ENCODE measurements around the gene CADPS2.

Gene CADPS2

GRCh38 chr7:122305475-122306319, 580.6 kb downstream of the CADPS2 start:
- no peaks in the 10 kb centered on the region for H3K36me3 Mint-ChIP-seq (ENCODE audit: insufficient read depth)
- H3K27ac Mint-ChIP-seq, result no peak overlapping the region
- ATAC-seq (replicated peaks) (no peak), DNase-seq (no peak)
- peaks cover 50 to 84% of the 10 kb centered on the region in 2 donors for H3K27me3 Mint-ChIP-seq
- H3K9me3 Mint-ChIP-seq, result no peaks in the 10 kb centered on the region
- no peak overlapping the region for H3K4me3 Mint-ChIP-seq
- no peaks in the 10 kb centered on the region for H3K4me1 Mint-ChIP-seq (ENCODE audit: low read depth in 2 of 2)

GRCh38 chr7:122304996-122305421, 581.3 kb downstream of the CADPS2 start:
- DNase-seq (no peak), ATAC-seq (replicated peaks) (no peak)
- Mint-ChIP-seq H3K4me1 (ENCODE audit: low read depth in 2 of 2) (no peaks in the 10 kb centered on the region), H3K27ac (no peak overlapping the region), H3K36me3 (ENCODE audit: insufficient read depth) (no peaks in the 10 kb centered on the region), H3K4me3 (no peak overlapping the region), H3K27me3 (peaks cover 57 to 88% of the 10 kb centered on the region in 2 donors), H3K9me3 (no peaks in the 10 kb centered on the region)

DNA sequence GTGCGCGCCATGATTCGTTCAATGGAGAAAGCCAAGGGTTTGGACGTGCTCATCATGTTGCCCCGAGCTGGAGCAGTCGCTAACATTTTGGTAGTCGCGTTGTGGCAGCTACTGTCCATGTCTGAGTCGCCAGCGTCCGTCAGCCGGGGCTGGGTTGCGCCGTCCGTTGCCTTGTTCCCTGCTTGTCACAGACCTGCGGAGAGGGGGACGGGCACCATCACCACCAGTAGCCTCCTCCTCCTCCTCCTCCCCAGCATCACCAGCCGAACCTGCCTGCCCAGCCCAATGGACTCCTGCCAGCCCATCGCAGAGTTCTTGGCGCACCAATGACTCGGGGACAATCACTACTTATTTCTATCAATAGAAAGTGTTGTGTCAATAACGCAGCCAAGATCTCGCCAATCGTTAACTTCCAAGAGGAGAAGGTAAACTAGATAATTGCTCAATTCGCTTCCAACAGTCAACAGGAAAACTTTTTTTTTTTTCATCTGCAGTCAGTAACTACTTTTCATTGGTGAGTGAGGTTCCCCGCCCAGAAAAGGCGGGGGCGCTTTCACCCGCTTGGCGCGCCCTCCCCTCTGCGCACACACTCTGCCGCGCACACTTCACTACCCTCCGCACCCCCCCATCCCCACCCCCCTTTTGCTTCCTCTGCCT, 581.8 kb downstream of the CADPS2 start, which contains the start of gene FEZF1:
Gene FEZF1, minus strand, starts transcription at position 432 of the 657 bp plus-strand sequence. Its CDS starts 313 bp downstream, at position 119.
- Mint-ChIP-seq H3K36me3 (ENCODE audit: insufficient read depth) (no peaks in the 10 kb centered on the region), H3K27ac (no peak within 1 kb of the TSS), H3K4me1 (ENCODE audit: low read depth in 2 of 2) (no peaks in the 10 kb centered on the region), H3K9me3 (no peaks in the 10 kb centered on the region), H3K27me3 (peaks cover 63 to 88% of the 10 kb centered on the region in 2 donors), H3K4me3 (no peak within 1 kb of the TSS)
- DNase-seq (no peak), ATAC-seq (replicated peaks) (no peak)

DNA sequence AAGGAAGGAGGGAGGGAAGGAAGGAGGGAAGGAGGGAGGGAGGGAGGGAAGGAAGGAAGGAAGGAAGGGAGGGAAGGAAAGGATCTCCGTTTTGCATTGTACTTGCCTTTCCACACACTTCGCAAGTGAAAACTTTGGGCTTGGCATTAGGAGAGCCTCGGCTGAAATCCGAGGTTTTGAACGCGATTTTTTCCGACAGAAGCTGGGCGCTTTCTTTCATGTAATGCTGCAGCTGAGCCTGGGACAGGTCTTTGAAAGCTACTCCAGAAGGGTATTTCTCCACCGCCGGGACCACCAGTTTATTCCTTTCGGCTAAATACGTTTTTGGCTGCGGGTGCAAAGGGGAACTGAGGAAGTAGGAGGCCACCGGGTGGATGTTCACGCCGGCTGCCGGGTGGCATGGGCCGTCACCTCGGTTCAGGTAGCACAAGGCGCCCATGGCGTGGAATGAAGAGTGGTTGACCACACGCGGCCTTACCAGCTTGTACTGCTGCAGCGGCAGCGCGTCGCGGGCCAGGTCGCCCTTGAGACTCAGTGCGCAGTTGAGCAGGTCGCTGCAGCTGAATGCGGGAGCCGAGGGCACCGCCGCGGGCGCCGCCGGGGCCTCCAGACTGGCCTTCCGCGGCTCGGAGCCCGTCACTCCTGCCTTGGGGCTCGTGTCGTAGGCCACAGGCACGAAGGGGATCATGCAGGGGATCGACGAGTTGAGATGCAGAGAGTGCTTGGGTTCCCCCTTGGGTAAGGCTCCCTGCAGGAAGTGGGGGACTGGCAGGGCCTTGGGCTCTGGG, 582.5 kb downstream of the CADPS2 start:
- no peak overlapping the region for H3K4me3 Mint-ChIP-seq
- DNase-seq, result no peak
- no peaks in the 10 kb centered on the region for H3K9me3 Mint-ChIP-seq
- no peak overlapping the region for H3K27ac Mint-ChIP-seq
- no peaks in the 10 kb centered on the region for H3K36me3 Mint-ChIP-seq (ENCODE audit: insufficient read depth)
- ATAC-seq (replicated peaks), result no peak
- H3K27me3 Mint-ChIP-seq, result peaks cover 66 to 88% of the 10 kb centered on the region in 2 donors
- no peaks in the 10 kb centered on the region for H3K4me1 Mint-ChIP-seq (ENCODE audit: low read depth in 2 of 2)

GRCh38 chr7:122302761-122303530, 583.3 kb downstream of the CADPS2 start:
- no peak for DNase-seq
- ATAC-seq (replicated peaks), result no peak
- Mint-ChIP-seq H3K9me3 (no peaks in the 10 kb centered on the region), H3K36me3 (ENCODE audit: insufficient read depth) (no peaks in the 10 kb centered on the region), H3K27ac (no peak overlapping the region), H3K4me1 (ENCODE audit: low read depth in 2 of 2) (no peaks in the 10 kb centered on the region), H3K4me3 (no peak overlapping the region), H3K27me3 (peaks cover 69 to 87% of the 10 kb centered on the region in 2 donors)

DNA sequence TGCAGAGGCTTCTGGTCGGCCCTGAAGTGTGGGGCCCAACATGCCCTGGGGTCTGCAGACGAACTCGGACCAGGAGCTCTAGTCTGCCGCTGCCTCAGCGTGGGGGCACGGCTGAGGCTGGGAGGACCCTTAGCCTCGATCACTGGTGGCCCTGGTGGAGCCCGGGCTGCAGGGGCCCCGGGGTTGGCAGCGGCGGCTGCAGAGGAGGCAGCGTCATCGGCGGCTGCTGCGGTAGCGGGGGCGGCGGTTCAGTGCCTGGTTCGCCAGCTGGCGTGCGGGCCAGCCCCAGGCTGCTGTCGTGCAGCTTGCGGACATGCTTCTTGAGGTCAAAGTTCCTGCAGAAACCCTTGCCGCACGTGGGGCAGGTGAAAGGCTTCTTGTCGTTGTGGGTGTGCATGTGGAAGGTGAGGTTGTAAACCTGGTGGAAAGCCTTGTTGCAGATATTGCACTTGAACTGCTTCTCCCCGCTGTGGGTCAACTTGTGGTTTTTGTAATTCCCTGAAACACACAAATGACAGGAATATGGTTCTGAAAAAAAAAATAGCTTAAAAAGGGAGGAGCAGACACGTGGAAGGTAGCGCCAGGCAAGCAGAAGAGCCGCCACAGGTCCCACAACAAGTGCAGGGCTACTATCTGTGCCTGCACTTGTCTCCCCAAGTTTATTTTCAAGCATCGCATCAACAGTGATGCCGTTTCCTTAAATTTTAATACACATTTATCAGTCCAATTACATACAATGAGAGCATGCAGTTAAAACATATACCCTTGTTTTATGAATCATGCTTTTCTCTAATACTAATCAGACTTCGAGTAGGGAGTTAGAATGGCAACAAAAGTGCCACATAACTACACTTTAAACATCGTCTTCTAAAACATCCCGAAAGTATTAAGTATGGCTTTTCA, 584.2 kb downstream of the CADPS2 start:
- DNase-seq, result no peak
- Mint-ChIP-seq H3K27ac (no peak overlapping the region), H3K27me3 (peaks cover 69 to 87% of the 10 kb centered on the region in 2 donors), H3K36me3 (ENCODE audit: insufficient read depth) (no peaks in the 10 kb centered on the region), H3K9me3 (no peaks in the 10 kb centered on the region), H3K4me1 (ENCODE audit: low read depth in 2 of 2) (no peaks in the 10 kb centered on the region), H3K4me3 (no peak overlapping the region)
- ATAC-seq (replicated peaks), result no peak

DNA sequence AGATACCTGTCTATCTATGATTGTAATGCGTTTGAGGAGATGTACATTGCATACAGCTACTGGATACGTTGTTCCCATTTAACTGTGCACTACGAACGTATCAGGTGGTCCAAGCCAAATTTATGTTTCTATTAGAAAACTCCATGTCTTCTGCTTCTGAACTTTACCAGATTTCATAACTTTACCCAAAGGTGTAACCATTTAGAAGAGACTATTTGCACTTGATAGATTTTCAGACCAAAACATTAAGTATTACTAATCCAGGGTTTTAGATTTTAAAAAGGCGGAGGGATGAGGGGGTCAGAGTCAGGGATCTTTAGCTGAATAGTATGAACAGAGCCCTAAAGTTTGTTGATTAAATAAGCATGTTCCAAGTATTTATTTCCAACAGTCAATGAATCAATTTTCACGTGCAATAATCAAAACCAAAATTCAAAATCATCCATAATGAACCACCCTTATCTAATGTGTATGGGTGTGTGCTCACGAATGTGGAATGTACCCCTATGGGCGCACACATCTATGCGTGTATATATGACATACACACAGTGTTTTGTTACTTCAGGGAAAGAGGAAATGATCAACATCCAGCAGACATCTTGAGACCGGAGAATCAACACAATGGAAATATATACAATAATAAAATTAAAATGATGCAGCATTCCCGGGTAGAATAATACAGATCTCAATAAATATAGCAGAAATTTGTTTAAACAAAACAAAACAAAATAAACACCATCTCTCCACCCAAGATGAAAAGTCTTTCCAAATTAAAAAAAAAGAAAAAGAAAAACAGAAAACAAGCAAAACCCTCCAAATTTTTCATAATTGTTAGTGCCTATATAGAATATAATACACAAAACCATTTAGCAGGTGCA, 585.1 kb downstream of the CADPS2 start:
- peaks cover 64 to 80% of the 10 kb centered on the region in 2 donors for H3K27me3 Mint-ChIP-seq
- H3K4me3 Mint-ChIP-seq, result no peak overlapping the region
- no peaks in the 10 kb centered on the region for H3K36me3 Mint-ChIP-seq (ENCODE audit: insufficient read depth)
- ATAC-seq (replicated peaks), result no peak
- no peak for DNase-seq
- no peaks in the 10 kb centered on the region for H3K9me3 Mint-ChIP-seq
- no peaks in the 10 kb centered on the region for H3K4me1 Mint-ChIP-seq (ENCODE audit: low read depth in 2 of 2)
- H3K27ac Mint-ChIP-seq, result no peak overlapping the region

- H3K27ac Mint-ChIP-seq, result no peak overlapping the region
- ATAC-seq (replicated peaks) (no peak), DNase-seq (no peak)
- H3K27me3 Mint-ChIP-seq, result peaks cover 55 to 71% of the 10 kb centered on the region in 2 donors
- H3K36me3 Mint-ChIP-seq (ENCODE audit: insufficient read depth), result no peaks in the 10 kb centered on the region
- H3K4me3 Mint-ChIP-seq, result no peak overlapping the region
- H3K9me3 Mint-ChIP-seq, result no peaks in the 10 kb centered on the region
- H3K4me1 Mint-ChIP-seq (ENCODE audit: low read depth in 2 of 2), result no peaks in the 10 kb centered on the region
Observed at GRCh38 chr7:122300211-122300932, 585.9 kb downstream of the CADPS2 start.

- no peaks in the 10 kb centered on the region for H3K36me3 Mint-ChIP-seq (ENCODE audit: insufficient read depth)
- peaks cover 0 to 1% of the 10 kb centered on the region in 2 donors for H3K9me3 Mint-ChIP-seq
- no peak overlapping the region for H3K27ac Mint-ChIP-seq
- DNase-seq (no peak), ATAC-seq (replicated peaks) (no peak)
- H3K27me3 Mint-ChIP-seq, result peaks cover 52 to 65% of the 10 kb centered on the region in 2 donors
- no peaks in the 10 kb centered on the region for H3K4me1 Mint-ChIP-seq (ENCODE audit: low read depth in 2 of 2)
- no peak overlapping the region for H3K4me3 Mint-ChIP-seq
Observed at GRCh38 chr7:122299624-122300210, 586.5 kb downstream of the CADPS2 start.

GRCh38 chr7:122298618-122299017, 587.6 kb downstream of the CADPS2 start:
- H3K36me3 Mint-ChIP-seq (ENCODE audit: insufficient read depth), result no peaks in the 10 kb centered on the region
- H3K27ac Mint-ChIP-seq, result no peak overlapping the region
- no peak overlapping the region for H3K4me3 Mint-ChIP-seq
- DNase-seq, result no peak
- H3K27me3 Mint-ChIP-seq, result peaks cover 52 to 54% of the 10 kb centered on the region in 2 donors
- no peak for ATAC-seq (replicated peaks)
- H3K9me3 Mint-ChIP-seq, result peaks cover 0 to 1% of the 10 kb centered on the region in 2 donors
- no peaks in the 10 kb centered on the region for H3K4me1 Mint-ChIP-seq (ENCODE audit: low read depth in 2 of 2)

- no peaks in the 10 kb centered on the region for H3K36me3 Mint-ChIP-seq (ENCODE audit: insufficient read depth)
- ATAC-seq (replicated peaks), result no peak
- H3K4me1 Mint-ChIP-seq (ENCODE audit: low read depth in 2 of 2), result no peaks in the 10 kb centered on the region
- no peak for DNase-seq
- H3K9me3 Mint-ChIP-seq, result peaks cover 0 to 1% of the 10 kb centered on the region in 2 donors
- H3K27ac Mint-ChIP-seq, result no peak overlapping the region
- H3K4me3 Mint-ChIP-seq, result no peak overlapping the region
- peaks cover 48 to 49% of the 10 kb centered on the region in 2 donors for H3K27me3 Mint-ChIP-seq
Observed at GRCh38 chr7:122298131-122298530, 588.1 kb downstream of the CADPS2 start.
